ENCODE results near the gene GDF7. TPM values are rescaled to one million over a fixed set of nuclear protein-coding genes. Genes with fewer than 3 reads are reported as not detected.

GDF7 gene
- total and polyA plus RNA-seq, 4 donors: 0.89 to 7.2 (median 3.3) TPM

DNA sequence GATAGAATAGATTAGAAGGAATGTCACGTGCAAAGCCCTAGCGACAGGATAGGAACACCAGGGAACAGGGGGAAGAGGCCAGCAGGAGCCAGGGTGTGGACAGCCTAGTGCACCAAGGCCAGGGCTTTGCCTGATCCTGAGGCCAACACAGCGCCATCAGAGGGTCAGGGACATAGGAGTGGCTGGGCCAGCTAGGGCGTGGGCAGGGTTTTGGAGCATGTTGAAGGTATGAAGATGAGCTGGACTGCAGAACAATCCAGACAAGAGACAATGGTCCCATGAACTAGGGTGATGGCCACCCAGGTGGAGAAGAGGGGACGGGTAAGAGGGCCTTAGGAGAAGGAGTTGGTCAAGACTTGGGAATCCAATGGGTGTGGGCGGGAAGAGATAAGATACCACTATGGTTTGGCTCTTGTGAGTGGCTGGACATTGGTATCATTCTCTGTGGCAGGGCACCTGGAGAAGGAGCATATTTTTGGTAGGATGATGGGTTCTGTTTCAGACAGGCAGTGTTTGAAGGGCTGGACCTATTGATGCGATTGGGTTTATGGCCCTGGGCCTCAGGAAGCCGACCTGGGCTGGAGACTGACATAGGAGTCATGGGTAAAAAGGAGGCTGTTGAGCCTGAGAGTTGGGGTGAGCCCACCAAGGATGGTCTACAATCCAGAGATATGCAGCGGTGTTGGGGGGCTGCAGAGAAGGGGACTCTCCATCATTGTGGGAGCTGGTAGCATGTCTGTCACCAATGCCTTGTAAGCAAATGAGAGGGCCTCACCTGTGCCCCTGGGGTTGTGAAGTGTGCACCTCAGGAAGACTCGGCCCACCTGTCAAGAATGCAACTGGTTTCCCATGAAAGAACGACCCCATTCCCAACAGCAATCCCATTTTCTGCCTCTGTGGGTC is 14.0 kb upstream of the GDF7 start:
- 97% methylated on average over 11 of the region's 11 CpGs for WGBS
- Histone ChIP-seq H3K36me3 (ENCODE audit: control insufficient read depth in 4 of 4, insufficient read depth in 3 of 4, low read depth in 1 of 4, low read length in 3 of 4) (no peaks in the 10 kb centered on the region), H3K9ac (ENCODE audit: low read depth in 1 of 2, low read length in 2 of 2) (no peak overlapping the region), H3K27ac (ENCODE audit: low read depth in 1 of 2, low read length in 2 of 2) (no peak overlapping the region), H3K4me1 (ENCODE audit: control insufficient read depth in 4 of 4, insufficient read depth in 4 of 4, low read length in 3 of 4) (peaks cover 9 to 33% (median 25%) of the 10 kb centered on the region in 4 donors), H3K4me3 (ENCODE audit: low read depth in 1 of 3, low read length in 3 of 3) (no peak overlapping the region), H3K9me3 (ENCODE audit: control insufficient read depth in 4 of 4, low read length in 3 of 4) (no peaks in the 10 kb centered on the region), H3K27me3 (ENCODE audit: control insufficient read depth in 4 of 4, insufficient read depth in 4 of 4, low read length in 3 of 4) (no peaks in the 10 kb centered on the region)
- DNase-seq (ENCODE audit: low spot score): no peak
- TF ChIP-seq YY1 (IDR thresholded peaks at IDR 0.05) (no peak), FOXA1 (IDR thresholded peaks at IDR 0.05) (no peak), EGR1 (IDR thresholded peaks at IDR 0.05; ENCODE audit: low read depth in 2 of 2) (no peak), TAF1 (conservative IDR thresholded peaks at IDR 0.05) (no peak), NR2F2 (IDR thresholded peaks at IDR 0.05) (no peak), RXRA (IDR thresholded peaks at IDR 0.05) (no peak), SP1 (IDR thresholded peaks at IDR 0.05) (no peak), RAD21 (IDR thresholded peaks at IDR 0.05) (no peak), HNF4G (IDR thresholded peaks at IDR 0.05) (no peak), HNF4A (conservative IDR thresholded peaks at IDR 0.05) (no peak), GABPA (IDR thresholded peaks at IDR 0.05 in 1 of 2, conservative IDR thresholded peaks at IDR 0.05 in 1 of 2) (no peak), JUND (IDR thresholded peaks at IDR 0.05) (no peak)
- TF ChIP-seq, protein P1, sequence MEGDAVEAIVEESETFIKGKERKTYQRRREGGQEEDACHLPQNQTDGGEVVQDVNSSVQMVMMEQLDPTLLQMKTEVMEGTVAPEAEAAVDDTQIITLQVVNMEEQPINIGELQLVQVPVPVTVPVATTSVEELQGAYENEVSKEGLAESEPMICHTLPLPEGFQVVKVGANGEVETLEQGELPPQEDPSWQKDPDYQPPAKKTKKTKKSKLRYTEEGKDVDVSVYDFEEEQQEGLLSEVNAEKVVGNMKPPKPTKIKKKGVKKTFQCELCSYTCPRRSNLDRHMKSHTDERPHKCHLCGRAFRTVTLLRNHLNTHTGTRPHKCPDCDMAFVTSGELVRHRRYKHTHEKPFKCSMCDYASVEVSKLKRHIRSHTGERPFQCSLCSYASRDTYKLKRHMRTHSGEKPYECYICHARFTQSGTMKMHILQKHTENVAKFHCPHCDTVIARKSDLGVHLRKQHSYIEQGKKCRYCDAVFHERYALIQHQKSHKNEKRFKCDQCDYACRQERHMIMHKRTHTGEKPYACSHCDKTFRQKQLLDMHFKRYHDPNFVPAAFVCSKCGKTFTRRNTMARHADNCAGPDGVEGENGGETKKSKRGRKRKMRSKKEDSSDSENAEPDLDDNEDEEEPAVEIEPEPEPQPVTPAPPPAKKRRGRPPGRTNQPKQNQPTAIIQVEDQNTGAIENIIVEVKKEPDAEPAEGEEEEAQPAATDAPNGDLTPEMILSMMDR (IDR thresholded peaks at IDR 0.05; ENCODE audit: low read depth, low read length, missing input control): no peak
- TF ChIP-seq, protein P2, sequence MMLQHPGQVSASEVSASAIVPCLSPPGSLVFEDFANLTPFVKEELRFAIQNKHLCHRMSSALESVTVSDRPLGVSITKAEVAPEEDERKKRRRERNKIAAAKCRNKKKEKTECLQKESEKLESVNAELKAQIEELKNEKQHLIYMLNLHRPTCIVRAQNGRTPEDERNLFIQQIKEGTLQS (IDR thresholded peaks at IDR 0.05): no peak
- TF ChIP-seq, protein P3, sequence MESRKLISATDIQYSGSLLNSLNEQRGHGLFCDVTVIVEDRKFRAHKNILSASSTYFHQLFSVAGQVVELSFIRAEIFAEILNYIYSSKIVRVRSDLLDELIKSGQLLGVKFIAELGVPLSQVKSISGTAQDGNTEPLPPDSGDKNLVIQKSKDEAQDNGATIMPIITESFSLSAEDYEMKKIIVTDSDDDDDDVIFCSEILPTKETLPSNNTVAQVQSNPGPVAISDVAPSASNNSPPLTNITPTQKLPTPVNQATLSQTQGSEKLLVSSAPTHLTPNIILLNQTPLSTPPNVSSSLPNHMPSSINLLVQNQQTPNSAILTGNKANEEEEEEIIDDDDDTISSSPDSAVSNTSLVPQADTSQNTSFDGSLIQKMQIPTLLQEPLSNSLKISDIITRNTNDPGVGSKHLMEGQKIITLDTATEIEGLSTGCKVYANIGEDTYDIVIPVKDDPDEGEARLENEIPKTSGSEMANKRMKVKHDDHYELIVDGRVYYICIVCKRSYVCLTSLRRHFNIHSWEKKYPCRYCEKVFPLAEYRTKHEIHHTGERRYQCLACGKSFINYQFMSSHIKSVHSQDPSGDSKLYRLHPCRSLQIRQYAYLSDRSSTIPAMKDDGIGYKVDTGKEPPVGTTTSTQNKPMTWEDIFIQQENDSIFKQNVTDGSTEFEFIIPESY (IDR thresholded peaks at IDR 0.05): no peak
- TF ChIP-seq, protein P4, sequence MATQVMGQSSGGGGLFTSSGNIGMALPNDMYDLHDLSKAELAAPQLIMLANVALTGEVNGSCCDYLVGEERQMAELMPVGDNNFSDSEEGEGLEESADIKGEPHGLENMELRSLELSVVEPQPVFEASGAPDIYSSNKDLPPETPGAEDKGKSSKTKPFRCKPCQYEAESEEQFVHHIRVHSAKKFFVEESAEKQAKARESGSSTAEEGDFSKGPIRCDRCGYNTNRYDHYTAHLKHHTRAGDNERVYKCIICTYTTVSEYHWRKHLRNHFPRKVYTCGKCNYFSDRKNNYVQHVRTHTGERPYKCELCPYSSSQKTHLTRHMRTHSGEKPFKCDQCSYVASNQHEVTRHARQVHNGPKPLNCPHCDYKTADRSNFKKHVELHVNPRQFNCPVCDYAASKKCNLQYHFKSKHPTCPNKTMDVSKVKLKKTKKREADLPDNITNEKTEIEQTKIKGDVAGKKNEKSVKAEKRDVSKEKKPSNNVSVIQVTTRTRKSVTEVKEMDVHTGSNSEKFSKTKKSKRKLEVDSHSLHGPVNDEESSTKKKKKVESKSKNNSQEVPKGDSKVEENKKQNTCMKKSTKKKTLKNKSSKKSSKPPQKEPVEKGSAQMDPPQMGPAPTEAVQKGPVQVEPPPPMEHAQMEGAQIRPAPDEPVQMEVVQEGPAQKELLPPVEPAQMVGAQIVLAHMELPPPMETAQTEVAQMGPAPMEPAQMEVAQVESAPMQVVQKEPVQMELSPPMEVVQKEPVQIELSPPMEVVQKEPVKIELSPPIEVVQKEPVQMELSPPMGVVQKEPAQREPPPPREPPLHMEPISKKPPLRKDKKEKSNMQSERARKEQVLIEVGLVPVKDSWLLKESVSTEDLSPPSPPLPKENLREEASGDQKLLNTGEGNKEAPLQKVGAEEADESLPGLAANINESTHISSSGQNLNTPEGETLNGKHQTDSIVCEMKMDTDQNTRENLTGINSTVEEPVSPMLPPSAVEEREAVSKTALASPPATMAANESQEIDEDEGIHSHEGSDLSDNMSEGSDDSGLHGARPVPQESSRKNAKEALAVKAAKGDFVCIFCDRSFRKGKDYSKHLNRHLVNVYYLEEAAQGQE (IDR thresholded peaks at IDR 0.05): no peak
